H9 (cell line): ENCODE data around the gene ADRM1. TPM values are rescaled to one million over a fixed set of nuclear protein-coding genes. Genes with fewer than 3 reads are reported as not detected.

Source experiments
- DNase-seq: peaks from one replicate; pipeline ENCODE4 v3.0.0-alpha.2; 2017
- H2AFZ ChIP-seq: one replicate; pipeline ENCODE4 v1.6.1; 2013; ENCODE audit warnings: mild to moderate bottlenecking, low read length, control low read depth, moderate library complexity
- H2AK5ac ChIP-seq: 2 replicates; pipeline ENCODE4 v1.6.1; 2013; ENCODE audit warnings: low read length, control low read depth, mixed read lengths; ENCODE audit not compliant: insufficient read length
- H2BK120ac ChIP-seq: one replicate; pipeline ENCODE4 v1.6.1; 2013; ENCODE audit warnings: low read depth, mild to moderate bottlenecking, low read length, control low read depth, inconsistent platforms; ENCODE audit not compliant: poor library complexity, severe bottlenecking
- H2BK12ac ChIP-seq: 2 replicates; pipeline ENCODE4 v1.6.1; 2013; ENCODE audit warnings: low read length, control low read depth, mixed read lengths, low read depth; ENCODE audit not compliant: insufficient read length
- H2BK15ac ChIP-seq: 2 replicates; pipeline ENCODE4 v1.6.1; 2013; ENCODE audit warnings: low read depth, low read length, control low read depth
- H2BK20ac ChIP-seq: one replicate; pipeline ENCODE4 v1.6.1; 2013; ENCODE audit warnings: low read depth, mild to moderate bottlenecking, low read length, control low read depth, inconsistent platforms; ENCODE audit not compliant: poor library complexity, severe bottlenecking
- H2BK5ac ChIP-seq: 2 replicates; pipeline ENCODE4 v1.6.1; 2013; ENCODE audit warnings: low read length, control low read depth, mixed read lengths; ENCODE audit not compliant: insufficient read length
- H3K14ac ChIP-seq: 2 replicates; pipeline ENCODE4 v1.6.1; 2013; ENCODE audit warnings: low read length, control low read depth; ENCODE audit not compliant: insufficient read depth
- H3K18ac ChIP-seq: 2 replicates; pipeline ENCODE4 v1.6.1; 2013; ENCODE audit warnings: low read depth, mild to moderate bottlenecking, mixed read lengths, low read length, control low read depth; ENCODE audit not compliant: insufficient read length
- H3K23ac ChIP-seq: 2 replicates; pipeline ENCODE4 v1.6.1; 2013; ENCODE audit warnings: low read length, control low read depth, mixed read lengths, low read depth; ENCODE audit not compliant: insufficient read length
- H3K23me2 ChIP-seq: 2 replicates; pipeline ENCODE4 v1.6.1; 2013; ENCODE audit warnings: low read depth, mild to moderate bottlenecking, mixed read lengths, low read length, control low read depth; ENCODE audit not compliant: insufficient read length, poor library complexity, severe bottlenecking
- H3K27ac ChIP-seq: 2 replicates; pipeline ENCODE4 v1.5.1; 2013; ENCODE audit warnings: low read length, control low read depth, mixed read lengths, low read depth; ENCODE audit not compliant: insufficient read length
- H3K27me3 ChIP-seq: 2 replicates; pipeline ENCODE4 v1.6.1; 2013; ENCODE audit warnings: low read length, control low read depth, inconsistent platforms; ENCODE audit not compliant: insufficient read depth
- H3K4ac ChIP-seq: 2 replicates; pipeline ENCODE4 v1.6.1; 2013; ENCODE audit warnings: low read depth, mild to moderate bottlenecking, control low read depth, inconsistent platforms, low read length, moderate library complexity
- H3K4me1 ChIP-seq: 2 replicates; pipeline ENCODE4 v1.6.1; 2013; ENCODE audit warnings: low read length, control low read depth, inconsistent platforms; ENCODE audit not compliant: insufficient read depth
- H3K4me2 ChIP-seq: 2 replicates; pipeline ENCODE4 v1.6.1; 2013; ENCODE audit warnings: low read length, control low read depth, mixed read lengths; ENCODE audit not compliant: insufficient read length, insufficient read depth
- H3K56ac ChIP-seq: 2 replicates; pipeline ENCODE4 v1.6.1; 2013; ENCODE audit warnings: low read depth, mild to moderate bottlenecking, mixed read lengths, low read length, control low read depth; ENCODE audit not compliant: insufficient read length
- H3K79me1 ChIP-seq: 2 replicates; pipeline ENCODE4 v1.6.1; 2013; ENCODE audit warnings: low read depth, mild to moderate bottlenecking, moderate library complexity, low read length, control low read depth, inconsistent platforms; ENCODE audit not compliant: insufficient read depth, poor library complexity, severe bottlenecking
- H3K79me2 ChIP-seq: 2 replicates; pipeline ENCODE4 v1.6.1; 2013; ENCODE audit warnings: low read length, control low read depth, inconsistent platforms; ENCODE audit not compliant: insufficient read depth
- H3K9ac ChIP-seq: 2 replicates; pipeline ENCODE4 v1.6.1; 2013; ENCODE audit warnings: low read length, control low read depth, mixed read lengths; ENCODE audit not compliant: insufficient read length; ENCODE audit errors: extremely low read depth
- H3K9me3 ChIP-seq: one replicate; pipeline ENCODE4 v1.6.1; 2013; ENCODE audit warnings: low read depth, low read length, inconsistent platforms; ENCODE audit not compliant: control insufficient read depth
- H3T11ph ChIP-seq: one replicate; pipeline ENCODE4 v1.6.1; 2013; ENCODE audit warnings: mild to moderate bottlenecking, low read length, control low read depth, inconsistent platforms
- H4K20me1 ChIP-seq: one replicate; pipeline ENCODE4 v1.6.1; 2013; ENCODE audit not compliant: control insufficient read depth, insufficient read length, insufficient read depth
- H4K5ac ChIP-seq: 2 replicates; pipeline ENCODE4 v1.6.1; 2013; ENCODE audit warnings: low read depth, mild to moderate bottlenecking, mixed read lengths, low read length, control low read depth; ENCODE audit not compliant: insufficient read length
- H4K8ac ChIP-seq: replicated peaks from 2 replicates; pipeline ENCODE4 v1.6.1; 2013; ENCODE audit warnings: low read length, control low read depth, mixed read lengths, low read depth; ENCODE audit not compliant: insufficient read length
- H4K91ac ChIP-seq: 2 replicates; pipeline ENCODE4 v1.6.1; 2013; ENCODE audit warnings: low read depth, mild to moderate bottlenecking, moderate library complexity, mixed read lengths, low read length, control low read depth; ENCODE audit not compliant: insufficient read length
- H3K27ac Mint-ChIP-seq, 3 experiments: 2 replicates in 2 of 3; 3 replicates in 1 of 3; pipeline ENCODE4 v1.8.0; 2020 to 2021; ENCODE audit warnings: mixed read lengths in 3 of 3, mild to moderate bottlenecking in 1 of 3, moderate library complexity in 1 of 3
- H3K27me3 Mint-ChIP-seq: 2 replicates; pipeline ENCODE4 v1.8.0; 2021; ENCODE audit warnings: low read depth, mild to moderate bottlenecking, moderate library complexity, mixed read lengths
- H3K36me3 Mint-ChIP-seq, 3 experiments: 2 replicates in 2 of 3; 3 replicates in 1 of 3; pipeline ENCODE4 v1.8.0; 2020 to 2021; ENCODE audit warnings: low read depth in 3 of 3, mixed read lengths in 3 of 3; ENCODE audit not compliant: insufficient read depth in 1 of 3
- H3K4me1 Mint-ChIP-seq, 2 experiments: 2 replicates each; pipeline ENCODE4 v1.8.0; 2020; ENCODE audit warnings: mixed read lengths in 2 of 2
- H3K4me3 Mint-ChIP-seq, 2 experiments: 2 replicates in 1 of 2; 3 replicates in 1 of 2; pipeline ENCODE4 v1.8.0; 2020 to 2021; ENCODE audit warnings: mild to moderate bottlenecking in 2 of 2, mixed read lengths in 2 of 2, moderate library complexity in 1 of 2
- H3K9me3 Mint-ChIP-seq, 2 experiments: 2 replicates in 1 of 2; 3 replicates in 1 of 2; pipeline ENCODE4 v1.8.0; 2020; ENCODE audit warnings: mild to moderate bottlenecking in 2 of 2, mixed read lengths in 2 of 2, moderate library complexity in 1 of 2
- WGBS: extraction: QIAGEN DNeasy Blood & Tissue Kit; methylation state at CpG from one replicate; pipeline ENCODE4 v1.1.7; 2013; ENCODE audit warnings: missing lambda C conversion rate, low lambda C conversion rate, mixed read lengths; ENCODE audit not compliant: insufficient read length; ENCODE audit errors: extremely low coverage; 5-methylcytosine and 5-hydroxymethylcytosine counted together
- total RNA-seq: library from RNA; stranded (reverse); gene quantifications from 2 replicates; pipeline ENCODE4 v1.2.1, GENCODE V29; 2021
- TF ChIP-seq, protein P1 (sequence below): fragments of 200-600 bp; sonication (generic); conservative IDR thresholded peaks from 3 replicates; pipeline ENCODE4 v1.8.0; 2021; ENCODE audit warnings: antibody characterized with exemption, mild to moderate bottlenecking

Gene ADRM1
- total RNA-seq, 1 experiment from 2014 or later = 153 TPM

DNA sequence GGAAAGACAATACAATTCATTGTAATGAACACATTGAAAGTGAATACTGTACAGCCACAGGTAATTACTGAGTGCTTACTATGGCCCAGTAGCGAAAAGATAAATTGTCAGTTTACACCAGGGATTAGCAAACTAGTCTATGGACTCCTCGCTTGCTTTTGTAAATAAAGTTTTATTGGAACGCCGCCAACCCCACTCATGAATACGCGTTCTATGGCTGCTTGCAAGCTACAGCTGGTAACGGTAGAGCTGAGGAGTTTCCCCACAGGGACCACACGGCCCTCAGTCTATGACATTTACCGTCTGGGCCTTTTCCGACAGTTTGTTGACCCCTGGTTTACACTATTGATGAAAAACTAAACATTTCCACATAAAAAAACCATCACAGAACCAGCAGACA lies 40.1 kb downstream of the ADRM1 start:
- no peak overlapping the region for H2BK15ac ChIP-seq
- H2BK5ac ChIP-seq = no peak overlapping the region
- no peak overlapping the region for H3K4me2 ChIP-seq
- H4K5ac ChIP-seq = no peak overlapping the region
- no CpG with 5 or more reads among the region's 10 CpGs for WGBS
- no peak overlapping the region for H2BK12ac ChIP-seq
- H2AFZ ChIP-seq = no peak overlapping the region
- no peak overlapping the region for H3T11ph ChIP-seq
- no peak overlapping the region for H3K14ac ChIP-seq
- H3K27ac Mint-ChIP-seq = peak overlapping the region in 2 of 3 experiments; percentile 3 to 5; a peak in 2 of 7 replicates
- no peak overlapping the region for H3K4ac ChIP-seq
- no peaks in the 10 kb centered on the region for H3K79me2 ChIP-seq
- H3K18ac ChIP-seq = no peak overlapping the region
- no peak overlapping the region for H2BK120ac ChIP-seq
- no peak overlapping the region for H3K23ac ChIP-seq
- H3K4me1 ChIP-seq = no peaks in the 10 kb centered on the region
- H3K27me3 ChIP-seq = no peaks in the 10 kb centered on the region
- peaks cover 22 to 84% (median 75%) of the 10 kb centered on the region in 3 experiments for H3K36me3 Mint-ChIP-seq
- no peak for DNase-seq
- no peak overlapping the region for H3K56ac ChIP-seq
- TF ChIP-seq, protein P1, sequence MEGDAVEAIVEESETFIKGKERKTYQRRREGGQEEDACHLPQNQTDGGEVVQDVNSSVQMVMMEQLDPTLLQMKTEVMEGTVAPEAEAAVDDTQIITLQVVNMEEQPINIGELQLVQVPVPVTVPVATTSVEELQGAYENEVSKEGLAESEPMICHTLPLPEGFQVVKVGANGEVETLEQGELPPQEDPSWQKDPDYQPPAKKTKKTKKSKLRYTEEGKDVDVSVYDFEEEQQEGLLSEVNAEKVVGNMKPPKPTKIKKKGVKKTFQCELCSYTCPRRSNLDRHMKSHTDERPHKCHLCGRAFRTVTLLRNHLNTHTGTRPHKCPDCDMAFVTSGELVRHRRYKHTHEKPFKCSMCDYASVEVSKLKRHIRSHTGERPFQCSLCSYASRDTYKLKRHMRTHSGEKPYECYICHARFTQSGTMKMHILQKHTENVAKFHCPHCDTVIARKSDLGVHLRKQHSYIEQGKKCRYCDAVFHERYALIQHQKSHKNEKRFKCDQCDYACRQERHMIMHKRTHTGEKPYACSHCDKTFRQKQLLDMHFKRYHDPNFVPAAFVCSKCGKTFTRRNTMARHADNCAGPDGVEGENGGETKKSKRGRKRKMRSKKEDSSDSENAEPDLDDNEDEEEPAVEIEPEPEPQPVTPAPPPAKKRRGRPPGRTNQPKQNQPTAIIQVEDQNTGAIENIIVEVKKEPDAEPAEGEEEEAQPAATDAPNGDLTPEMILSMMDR = no peak
- H2BK20ac ChIP-seq = no peak overlapping the region
- no peak overlapping the region for H3K4me3 Mint-ChIP-seq
- H3K23me2 ChIP-seq = no peaks in the 10 kb centered on the region
- no peak overlapping the region for H3K9ac ChIP-seq
- no peaks in the 10 kb centered on the region for H3K27me3 Mint-ChIP-seq
- H3K9me3 ChIP-seq = no peaks in the 10 kb centered on the region
- no peak overlapping the region for H2AK5ac ChIP-seq
- H3K79me1 ChIP-seq = no peaks in the 10 kb centered on the region
- H4K8ac ChIP-seq = no peak overlapping the region
- no peak overlapping the region for H4K91ac ChIP-seq
- H4K20me1 ChIP-seq = no peaks in the 10 kb centered on the region
- no peaks in the 10 kb centered on the region for H3K9me3 Mint-ChIP-seq
- H3K27ac ChIP-seq = no peak overlapping the region
- no peaks in the 10 kb centered on the region for H3K4me1 Mint-ChIP-seq
